Mesodermal cell (in vitro differentiated cells): Measurements from ENCODE around the gene MAST4.

ENCODE experiments used
- H3K27ac ChIP-seq: 2 replicates; pipeline ENCODE4 v1.7.0; 2013; ENCODE audit warnings: mild to moderate bottlenecking, low read depth, low read length, moderate library complexity; ENCODE audit not compliant: severe bottlenecking
- H3K36me3 ChIP-seq: 2 replicates; pipeline ENCODE4 v1.7.1; 2013; ENCODE audit warnings: mild to moderate bottlenecking, low read length, moderate library complexity; ENCODE audit not compliant: control insufficient read depth, insufficient read depth
- H3K4me1 ChIP-seq: one replicate; pipeline ENCODE4 v1.7.1; 2013; ENCODE audit warnings: mild to moderate bottlenecking, low read length; ENCODE audit not compliant: insufficient read depth, control insufficient read depth, poor library complexity, severe bottlenecking
- H3K4me3 ChIP-seq: 2 replicates; pipeline ENCODE4 v1.7.0; 2013; ENCODE audit warnings: low read length, control low read depth, mild to moderate bottlenecking; ENCODE audit not compliant: insufficient read depth, poor library complexity, severe bottlenecking; ENCODE audit errors: extremely low read depth
- H3K9me3 ChIP-seq: 2 replicates; pipeline ENCODE4 v1.7.1; 2013; ENCODE audit warnings: mild to moderate bottlenecking, low read length, moderate library complexity; ENCODE audit not compliant: control insufficient read depth
- WGBS, 2 experiments: methylation state at CpG; one replicate each; pipeline ENCODE4 v1.1.5; 2013; ENCODE audit warnings: missing lambda C conversion rate in 2 of 2; ENCODE audit not compliant: insufficient coverage in 2 of 2; 5-methylcytosine and 5-hydroxymethylcytosine counted together

The MAST4 gene

DNA sequence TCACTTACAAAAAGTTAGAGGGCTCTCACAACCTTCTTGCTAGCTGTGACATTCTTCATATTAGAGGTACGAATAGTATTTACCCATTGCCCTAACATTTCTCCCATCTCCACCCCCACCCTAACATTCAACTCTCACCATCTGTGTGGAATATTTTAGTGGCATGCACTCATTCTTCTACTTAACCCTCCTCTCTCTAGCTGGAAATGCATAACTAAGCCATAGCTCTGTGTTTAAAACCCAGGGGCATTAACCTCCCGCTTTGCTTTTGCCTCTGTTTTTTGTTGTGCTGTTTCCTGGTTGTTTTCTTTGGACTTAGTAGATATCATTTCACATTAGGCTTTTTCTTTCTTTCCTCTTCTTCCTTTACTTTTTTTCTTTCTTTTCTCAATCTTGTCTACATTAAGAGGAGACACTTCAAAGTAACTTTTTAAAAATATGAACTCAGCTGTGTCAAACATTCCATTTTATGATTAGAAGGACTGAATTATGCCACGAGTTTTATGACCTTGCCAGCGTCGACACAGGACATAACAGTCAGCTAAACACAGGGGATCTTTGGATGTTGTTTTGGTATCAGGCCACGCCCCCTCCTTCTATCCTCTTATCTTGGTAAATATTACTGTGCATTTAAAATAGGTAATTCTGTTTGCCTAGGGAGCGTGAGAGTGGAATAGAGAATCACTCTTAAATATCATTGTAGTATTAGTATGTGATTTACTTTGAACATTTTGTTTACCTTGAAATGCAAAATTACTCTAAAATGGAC, 364.4 kb downstream of the MAST4 start:
- Histone ChIP-seq H3K27ac (peak overlapping the region; percentile 92), H3K9me3 (no peaks in the 10 kb centered on the region), H3K36me3 (no peaks in the 10 kb centered on the region), H3K4me1 (peaks cover 33% of the 10 kb centered on the region), H3K4me3 (peak overlapping the region; percentile 15)
- WGBS, 2 experiments, result 36 to 42% methylated on average over 3 of the region's 7 CpGs

DNA sequence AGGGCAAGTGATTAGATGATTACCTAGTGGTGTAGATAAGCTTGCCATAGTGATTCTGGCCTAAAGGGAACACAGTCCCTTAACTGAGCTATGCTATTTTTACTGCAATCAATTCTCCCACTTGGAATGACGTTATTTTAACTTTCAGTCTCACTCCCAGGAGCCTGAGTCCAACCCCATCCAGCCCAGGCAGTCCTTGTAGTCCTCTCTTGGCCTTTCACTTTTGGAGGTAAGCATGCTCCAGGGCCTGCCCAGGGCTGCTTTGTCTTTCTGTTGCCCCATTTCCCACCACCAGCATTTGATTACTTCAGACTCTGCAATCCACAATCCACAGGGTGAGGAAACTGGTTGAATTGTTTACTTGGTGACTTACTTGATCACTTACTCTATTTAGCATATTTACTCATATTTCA, 367.4 kb downstream of the MAST4 start:
- Histone ChIP-seq H3K4me1 (peaks cover 38% of the 10 kb centered on the region), H3K27ac (peak overlapping the region; percentile 46), H3K36me3 (no peaks in the 10 kb centered on the region), H3K4me3 (no peak overlapping the region), H3K9me3 (no peaks in the 10 kb centered on the region)
- WGBS, 2 experiments, result 25 to 30% methylated on average over 1 of the region's 1 CpG

DNA sequence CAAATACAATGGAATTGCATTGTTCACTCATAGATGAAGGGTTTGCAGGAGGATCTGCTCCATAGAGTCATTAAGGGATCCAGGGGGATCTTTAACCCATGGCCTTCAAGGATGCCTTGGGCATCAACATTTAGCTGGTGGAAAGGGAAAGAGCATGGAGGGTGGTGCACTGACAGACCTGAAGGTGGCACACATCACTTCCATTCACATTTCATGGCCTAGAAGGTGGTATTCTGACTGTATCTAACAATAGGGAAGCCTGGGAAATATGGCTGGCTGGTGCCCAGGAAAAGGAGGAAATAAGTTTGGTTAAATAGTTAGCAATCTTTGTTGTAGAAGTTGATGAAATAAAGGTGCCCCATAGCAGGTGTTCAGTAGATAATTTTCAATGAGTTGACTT, 370.2 kb downstream of the MAST4 start:
- Histone ChIP-seq H3K27ac (no peak overlapping the region), H3K9me3 (no peaks in the 10 kb centered on the region), H3K36me3 (no peaks in the 10 kb centered on the region), H3K4me3 (no peak overlapping the region), H3K4me1 (peaks cover 17% of the 10 kb centered on the region)

DNA sequence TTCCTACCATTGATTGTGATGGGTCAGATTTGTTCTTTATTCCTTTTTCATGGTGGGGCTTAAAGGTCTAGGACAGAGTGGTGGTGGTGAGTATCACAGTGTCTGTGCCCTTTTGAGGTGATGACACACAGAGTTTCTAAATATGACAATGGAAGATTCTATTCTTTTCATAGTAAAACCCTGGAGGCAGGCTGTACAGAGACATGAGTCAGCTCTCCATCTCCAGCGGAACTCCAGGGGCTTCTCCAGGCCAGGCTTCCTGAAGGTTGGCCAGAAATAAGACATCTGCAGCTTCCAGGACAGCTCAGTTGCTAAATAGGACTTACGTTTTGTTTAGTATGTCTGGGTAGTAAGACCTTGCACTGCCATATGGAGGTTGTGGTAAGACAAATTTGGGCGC, 370.9 kb downstream of the MAST4 start:
- WGBS, 2 experiments, result 86 to 100% methylated on average over 2 to 3 of the region's 3 CpGs
- Histone ChIP-seq H3K9me3 (no peaks in the 10 kb centered on the region), H3K4me1 (peaks cover 14% of the 10 kb centered on the region), H3K27ac (no peak overlapping the region), H3K4me3 (no peak overlapping the region), H3K36me3 (no peaks in the 10 kb centered on the region)

DNA sequence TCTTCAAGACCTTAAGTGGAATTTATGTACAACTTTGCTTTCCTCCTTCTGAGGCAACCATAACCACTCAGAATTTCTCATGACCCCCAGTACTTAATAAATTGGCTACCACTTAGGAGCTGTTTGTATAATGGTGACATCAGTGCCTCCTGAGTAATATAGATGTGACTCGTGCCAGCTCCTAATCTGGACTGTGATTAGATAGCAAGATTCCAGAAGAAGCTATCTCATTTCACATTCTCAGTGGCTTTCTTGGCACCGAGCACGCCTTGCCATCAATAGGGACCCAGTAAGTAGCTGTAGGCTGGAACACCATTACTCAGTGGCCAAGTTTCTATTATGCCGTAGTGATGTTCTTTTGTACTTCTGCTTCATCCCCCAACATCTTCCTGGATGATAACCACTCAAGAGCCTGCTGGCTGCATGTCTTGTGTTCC, 371.7 kb downstream of the MAST4 start:
- H3K27ac ChIP-seq, result no peak overlapping the region
- no peak overlapping the region for H3K4me3 ChIP-seq
- H3K36me3 ChIP-seq, result no peaks in the 10 kb centered on the region
- 91 to 100% methylated on average over 3 to 4 of the region's 4 CpGs for WGBS, 2 experiments
- no peaks in the 10 kb centered on the region for H3K9me3 ChIP-seq
- peaks cover 14% of the 10 kb centered on the region for H3K4me1 ChIP-seq

DNA sequence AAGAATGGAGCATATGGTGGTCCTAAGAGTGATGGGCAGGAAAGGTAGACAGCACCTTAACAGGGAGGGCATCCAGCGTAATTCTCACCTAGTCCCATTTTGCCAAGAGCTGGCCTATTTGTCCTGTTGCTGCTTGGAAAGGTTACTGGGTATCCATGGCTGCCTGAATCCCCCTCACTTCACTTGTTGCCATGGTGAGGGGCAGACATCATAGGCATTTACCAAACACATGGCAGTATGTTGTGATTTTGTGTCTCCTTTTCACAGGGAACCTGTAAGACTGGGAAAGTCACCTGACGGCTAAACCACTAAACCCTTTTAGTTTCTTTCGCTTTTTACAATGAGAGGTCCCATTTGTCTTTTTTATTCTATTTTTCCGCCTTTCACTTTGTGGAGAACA, 373.3 kb downstream of the MAST4 start:
- Histone ChIP-seq H3K27ac (no peak overlapping the region), H3K4me1 (peaks cover 6% of the 10 kb centered on the region), H3K36me3 (no peaks in the 10 kb centered on the region), H3K9me3 (no peaks in the 10 kb centered on the region), H3K4me3 (no peak overlapping the region)
- 93% methylated on average over 3 of the region's 4 CpGs; no CpG with 5 or more reads in 1 of the 2 experiments for WGBS, 2 experiments

DNA sequence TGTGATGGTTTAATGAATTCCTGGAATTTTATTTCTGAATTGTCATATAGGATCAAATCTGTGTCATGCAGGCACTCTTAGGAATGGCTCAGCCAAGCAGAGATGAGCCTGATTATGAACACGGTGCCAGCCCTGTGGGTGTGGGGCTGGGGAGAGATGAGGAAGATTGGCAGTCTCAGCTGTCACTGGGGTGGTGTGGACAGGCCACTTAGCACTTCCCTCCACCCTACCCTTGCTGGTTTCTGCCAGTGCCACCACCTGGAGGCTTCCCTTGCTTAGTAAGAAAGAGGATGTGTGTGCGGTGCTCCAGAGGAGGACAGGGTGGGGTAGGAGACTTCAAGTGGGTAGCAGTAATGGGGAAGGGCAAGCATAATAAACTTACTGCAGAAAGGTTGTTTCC, 373.8 kb downstream of the MAST4 start:
- WGBS, 2 experiments, result 89 to 100% methylated on average over 1 of the region's 2 CpGs
- H3K4me3 ChIP-seq, result no peak overlapping the region
- H3K9me3 ChIP-seq, result no peaks in the 10 kb centered on the region

DNA sequence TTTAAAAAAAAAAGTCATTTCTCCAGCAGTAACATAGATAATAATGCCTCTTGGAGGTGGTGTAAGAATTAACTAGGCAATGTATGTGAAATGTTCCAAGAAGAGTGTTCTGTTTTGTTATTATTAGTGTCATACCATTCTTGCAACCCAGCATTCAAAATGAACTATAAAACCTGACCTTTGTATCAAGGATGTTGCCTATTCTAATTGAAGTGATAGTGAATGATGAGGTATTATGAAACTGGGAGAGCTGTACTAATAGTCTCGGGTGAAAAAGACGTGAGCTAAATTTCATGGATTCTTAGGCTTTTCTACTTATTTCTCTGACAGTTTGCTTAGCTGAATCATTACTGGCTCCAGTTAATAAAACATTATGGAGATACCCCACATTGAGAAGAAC, 375.8 kb downstream of the MAST4 start:
- Histone ChIP-seq H3K36me3 (no peaks in the 10 kb centered on the region), H3K4me1 (peaks cover 6% of the 10 kb centered on the region), H3K9me3 (no peaks in the 10 kb centered on the region), H3K27ac (no peak overlapping the region), H3K4me3 (no peak overlapping the region)
- WGBS, 2 experiments, result 100% methylated on average over 2 of the region's 2 CpGs; no CpG with 5 or more reads in 1 of the 2 experiments

More for the DNA sequence above, 373.8 kb downstream of the MAST4 start:
- peaks cover 6% of the 10 kb centered on the region for H3K4me1 ChIP-seq
- no peak overlapping the region for H3K27ac ChIP-seq
- H3K36me3 ChIP-seq, result no peaks in the 10 kb centered on the region

DNA sequence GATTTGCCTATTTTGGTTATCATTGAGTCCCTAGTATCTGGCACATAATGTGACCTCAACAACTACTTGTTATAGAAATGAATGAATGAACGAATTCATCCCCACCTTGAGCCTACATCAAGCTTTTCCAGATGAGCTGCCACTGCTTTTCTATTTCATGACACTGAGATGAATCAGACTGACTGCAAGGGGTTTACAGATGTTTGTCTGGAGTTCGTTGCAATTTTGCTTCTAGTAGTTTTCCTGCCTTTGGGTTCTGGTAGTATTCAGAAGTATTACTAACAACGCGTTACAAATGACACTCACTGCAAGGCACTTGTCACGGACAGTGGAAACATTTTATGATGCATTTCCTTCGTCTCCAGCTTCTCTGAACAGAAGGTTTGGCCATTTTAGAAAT, 378.1 kb downstream of the MAST4 start:
- no peak overlapping the region for H3K4me3 ChIP-seq
- no peaks in the 10 kb centered on the region for H3K36me3 ChIP-seq
- no peaks in the 10 kb centered on the region for H3K4me1 ChIP-seq
- H3K27ac ChIP-seq, result no peak overlapping the region
- 93% methylated on average over 5 of the region's 6 CpGs; no CpG with 5 or more reads in 1 of the 2 experiments for WGBS, 2 experiments
- H3K9me3 ChIP-seq, result no peaks in the 10 kb centered on the region

DNA sequence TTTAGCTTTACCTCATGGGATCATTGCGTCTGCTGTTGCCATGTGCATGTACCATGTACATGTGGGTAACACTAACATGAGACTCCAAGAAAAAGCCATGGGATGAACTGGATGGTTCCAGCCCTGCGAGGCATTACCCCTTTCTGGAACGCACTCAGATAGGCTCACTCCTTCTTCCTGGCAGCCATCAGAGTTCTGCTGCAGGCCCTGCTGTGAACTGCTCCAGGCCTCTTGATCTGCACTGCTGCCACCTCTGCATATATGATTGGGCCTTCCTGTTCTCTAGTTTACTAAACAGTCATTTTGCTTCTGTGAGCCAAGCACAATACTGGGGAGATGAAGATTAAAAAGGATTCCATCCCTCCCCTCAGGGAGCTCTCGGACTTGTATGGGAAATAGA, 379.9 kb downstream of the MAST4 start:
- Histone ChIP-seq H3K4me1 (no peaks in the 10 kb centered on the region), H3K4me3 (no peak overlapping the region), H3K9me3 (no peaks in the 10 kb centered on the region), H3K36me3 (no peaks in the 10 kb centered on the region), H3K27ac (no peak overlapping the region)
- 94 to 97% methylated on average over 3 to 4 of the region's 4 CpGs for WGBS, 2 experiments

DNA sequence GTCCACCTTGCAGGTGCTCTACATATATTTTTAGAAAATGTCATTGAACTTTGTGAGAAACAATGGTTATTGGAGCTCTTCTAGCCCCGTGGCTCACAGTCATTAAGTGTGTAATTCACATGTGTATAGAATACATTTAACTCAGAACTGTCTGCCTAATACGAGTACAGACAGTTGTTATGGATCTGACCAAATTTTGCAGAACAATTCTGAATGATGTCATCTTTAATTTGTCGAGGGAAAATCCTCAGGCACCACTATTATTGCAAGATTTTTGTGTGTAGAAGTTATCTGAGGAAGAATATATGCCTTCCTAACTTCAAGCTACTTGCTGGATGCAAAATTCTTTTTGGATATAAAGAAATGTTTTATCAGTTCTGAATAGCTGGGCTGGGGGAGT, 383.5 kb downstream of the MAST4 start:
- WGBS, 2 experiments, result 60 to 88% methylated on average over 1 to 2 of the region's 3 CpGs

More for the DNA sequence above, 383.5 kb downstream of the MAST4 start:
- no peak overlapping the region for H3K27ac ChIP-seq
- H3K4me1 ChIP-seq, result no peaks in the 10 kb centered on the region
- H3K4me3 ChIP-seq, result no peak overlapping the region
- H3K9me3 ChIP-seq, result no peaks in the 10 kb centered on the region
- H3K36me3 ChIP-seq, result no peaks in the 10 kb centered on the region
